GM19452 (cell line): ENCODE data around the gene RAB40B.
A peak's percentile ranks its signal among the peaks of the same experiment; 100 is the strongest.
"Not testable (repeated sequence)": the region's sequence is repeated elsewhere in the genome, so short reads cannot be mapped to it uniquely, and the experiment has no call there.

Experiments
- ATAC-seq: cut with Tn5 transposase; IDR thresholded peaks from one replicate; pipeline ENCODE4 v1.9.1; 2021; ENCODE audit not compliant: unreplicated experiment

RAB40B gene, protein sequence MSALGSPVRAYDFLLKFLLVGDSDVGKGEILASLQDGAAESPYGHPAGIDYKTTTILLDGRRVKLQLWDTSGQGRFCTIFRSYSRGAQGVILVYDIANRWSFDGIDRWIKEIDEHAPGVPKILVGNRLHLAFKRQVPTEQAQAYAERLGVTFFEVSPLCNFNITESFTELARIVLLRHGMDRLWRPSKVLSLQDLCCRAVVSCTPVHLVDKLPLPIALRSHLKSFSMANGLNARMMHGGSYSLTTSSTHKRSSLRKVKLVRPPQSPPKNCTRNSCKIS

DNA sequence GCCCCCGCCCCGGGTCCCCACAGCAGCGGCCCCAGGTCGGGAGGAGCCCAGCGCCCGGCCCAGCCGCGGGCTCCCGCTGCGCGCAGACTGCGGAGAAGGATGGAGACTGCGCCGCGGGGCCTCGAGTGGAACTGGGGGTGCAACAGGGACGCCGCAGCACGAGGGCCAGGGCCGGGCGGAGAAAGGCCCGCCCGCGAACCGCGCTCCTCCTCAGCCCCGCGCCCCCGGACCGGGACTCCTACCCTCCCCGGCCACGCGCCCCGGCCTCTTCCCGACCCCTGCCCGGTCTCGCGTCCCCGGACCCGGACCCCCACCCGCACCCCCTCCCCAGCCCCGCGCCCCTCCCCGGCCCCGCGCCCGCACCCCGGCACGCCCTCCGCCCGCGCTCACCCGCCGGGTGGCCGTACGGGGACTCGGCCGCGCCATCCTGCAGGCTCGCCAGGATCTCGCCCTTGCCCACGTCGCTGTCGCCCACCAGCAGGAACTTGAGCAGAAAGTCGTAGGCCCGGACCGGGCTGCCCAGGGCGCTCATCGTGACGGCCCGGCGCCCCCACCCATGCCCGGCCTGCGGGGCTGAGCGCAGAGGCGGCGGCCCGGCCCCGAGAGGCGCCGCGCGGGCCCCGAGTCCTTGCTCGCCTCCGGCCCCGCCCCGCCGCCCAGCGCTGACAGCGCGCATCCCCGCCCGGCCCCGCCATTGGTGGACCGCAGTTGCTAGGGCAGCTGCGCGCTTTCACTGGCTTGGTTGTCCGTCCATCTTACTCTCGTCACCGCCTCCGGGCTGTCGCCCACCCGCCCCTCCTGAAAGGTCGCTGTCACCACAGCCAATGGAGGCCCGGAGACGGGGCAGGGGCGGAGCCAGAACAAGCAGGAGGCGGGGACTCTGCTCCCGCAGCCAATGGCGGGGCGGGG, at the start of gene RAB40B:
Gene RAB40B (minus strand): TSS at position 634 of the 909 bp plus-strand sequence. CDS start 102 bp downstream, at position 532.
- ATAC-seq = peak; percentile 96

DNA sequence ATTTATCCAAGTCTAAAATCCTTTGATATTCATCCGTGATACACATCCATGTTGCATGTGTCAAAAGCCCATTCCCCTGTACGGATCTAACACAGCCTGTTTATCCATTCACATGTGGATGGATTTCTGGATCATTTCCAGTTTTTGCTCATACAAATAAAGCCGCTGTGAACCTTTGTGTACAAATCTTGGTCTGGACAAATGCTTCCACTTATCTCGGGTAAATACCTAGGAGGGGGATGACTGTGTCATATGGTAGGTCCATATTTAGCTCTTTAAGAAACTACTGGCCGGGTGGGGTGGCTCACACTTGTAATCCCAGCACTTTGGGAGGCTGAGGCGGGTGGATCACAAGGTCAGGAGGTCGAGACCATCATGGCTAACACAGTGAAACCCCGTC, 47.0 kb upstream of the RAB40B start:
- no peak for ATAC-seq

DNA sequence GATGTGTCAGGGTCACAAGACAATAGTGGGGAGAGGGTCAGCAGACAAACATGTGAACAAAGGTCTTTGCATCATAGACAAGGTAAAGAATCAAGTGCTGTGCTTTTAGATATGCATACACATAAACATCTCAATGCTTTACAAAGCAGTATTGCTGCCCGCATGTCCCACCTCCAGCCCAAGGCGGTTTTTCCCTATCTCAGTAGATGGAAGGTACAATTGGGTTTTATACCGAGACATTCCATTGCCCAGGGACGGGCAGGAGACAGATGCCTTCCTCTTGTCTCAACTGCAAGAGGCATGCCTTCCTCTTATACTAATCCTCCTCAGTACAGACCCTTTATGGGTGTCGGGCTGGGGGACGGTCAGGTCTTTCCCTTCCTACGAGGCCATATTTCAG, 46.2 kb upstream of the RAB40B start:
- not testable (repeated sequence) for ATAC-seq

DNA sequence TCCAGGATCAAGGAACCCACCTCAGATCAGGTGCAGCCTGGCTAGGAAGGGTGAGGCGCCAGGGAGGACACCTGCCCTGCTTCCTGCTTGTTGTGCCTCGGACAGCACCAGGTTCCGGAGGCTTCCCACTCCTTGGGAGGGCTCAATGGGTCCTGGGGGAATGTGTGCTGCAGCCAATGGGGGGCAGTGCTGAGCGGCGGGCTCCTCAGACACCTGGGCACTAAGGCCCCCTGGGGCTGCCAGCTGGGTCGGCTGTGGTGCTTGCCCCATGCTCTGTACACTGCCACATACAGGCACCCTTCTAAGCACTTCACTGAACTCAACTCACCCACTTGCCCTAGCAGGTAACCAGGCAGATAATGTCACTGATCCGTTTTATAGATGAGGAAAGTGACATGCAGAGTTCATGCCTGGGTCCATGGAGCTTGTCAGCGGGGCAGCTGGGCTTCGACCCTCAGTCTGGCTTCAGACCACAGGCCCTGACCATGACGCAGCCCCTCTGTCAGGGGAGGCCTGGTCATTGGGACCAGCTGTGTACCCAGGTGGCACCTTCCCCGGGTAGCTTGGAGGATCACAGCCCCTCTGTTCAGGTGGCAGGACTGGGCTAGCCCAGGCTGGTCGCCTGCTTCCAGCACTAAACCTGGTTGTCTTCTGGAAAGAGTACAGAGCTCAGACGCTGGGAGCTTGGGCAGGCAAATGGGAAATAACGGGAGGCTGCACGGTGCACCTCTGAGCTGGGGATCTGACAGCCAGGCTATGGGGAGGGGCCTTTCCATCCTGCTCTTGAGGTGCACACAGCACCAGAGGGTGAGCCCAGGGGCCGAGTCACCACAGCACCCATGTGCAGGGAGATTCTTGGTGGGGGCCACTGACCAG, 45.1 kb upstream of the RAB40B start:
- ATAC-seq = no peak

DNA sequence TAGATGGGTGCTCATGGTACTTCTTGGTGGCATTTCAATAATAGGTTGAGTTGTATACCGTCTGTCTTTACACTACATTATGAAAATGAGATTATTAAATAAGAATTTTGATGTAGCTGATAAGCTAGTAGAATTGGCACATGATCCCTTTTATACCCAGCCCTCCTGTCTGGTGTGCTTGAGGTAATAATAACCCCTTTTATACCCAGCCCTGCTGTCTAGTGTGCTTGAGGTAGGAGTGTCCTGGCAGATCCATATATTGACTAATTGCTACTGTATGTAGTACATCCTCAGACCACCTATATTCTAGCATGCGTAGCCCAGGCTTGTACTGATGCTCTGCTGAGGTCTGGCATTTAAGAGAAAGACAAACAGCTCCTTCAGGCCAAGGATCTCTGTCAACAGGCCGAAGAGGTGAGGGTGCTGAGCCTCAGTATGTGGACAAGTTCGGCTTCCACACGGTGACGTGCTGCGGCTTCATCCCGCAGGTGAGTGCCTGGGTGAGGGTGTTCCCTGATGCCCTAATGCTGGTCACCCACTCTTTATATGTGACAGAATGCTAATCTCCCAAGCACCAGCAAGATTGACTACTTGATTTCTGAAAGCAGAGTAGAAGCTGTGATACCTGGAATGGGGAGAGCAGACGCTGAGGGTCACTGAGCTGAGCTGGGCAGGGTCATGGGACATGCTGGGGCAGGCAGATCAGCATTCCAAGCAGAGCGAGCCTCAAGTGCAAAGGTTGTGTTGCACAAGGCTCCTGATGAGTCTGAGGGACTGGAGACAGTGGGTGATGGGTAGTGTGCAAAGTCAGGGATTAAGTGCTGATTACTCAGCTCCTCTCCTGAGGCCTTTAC, 42.6 kb upstream of the RAB40B start:
- ATAC-seq = no peak

DNA sequence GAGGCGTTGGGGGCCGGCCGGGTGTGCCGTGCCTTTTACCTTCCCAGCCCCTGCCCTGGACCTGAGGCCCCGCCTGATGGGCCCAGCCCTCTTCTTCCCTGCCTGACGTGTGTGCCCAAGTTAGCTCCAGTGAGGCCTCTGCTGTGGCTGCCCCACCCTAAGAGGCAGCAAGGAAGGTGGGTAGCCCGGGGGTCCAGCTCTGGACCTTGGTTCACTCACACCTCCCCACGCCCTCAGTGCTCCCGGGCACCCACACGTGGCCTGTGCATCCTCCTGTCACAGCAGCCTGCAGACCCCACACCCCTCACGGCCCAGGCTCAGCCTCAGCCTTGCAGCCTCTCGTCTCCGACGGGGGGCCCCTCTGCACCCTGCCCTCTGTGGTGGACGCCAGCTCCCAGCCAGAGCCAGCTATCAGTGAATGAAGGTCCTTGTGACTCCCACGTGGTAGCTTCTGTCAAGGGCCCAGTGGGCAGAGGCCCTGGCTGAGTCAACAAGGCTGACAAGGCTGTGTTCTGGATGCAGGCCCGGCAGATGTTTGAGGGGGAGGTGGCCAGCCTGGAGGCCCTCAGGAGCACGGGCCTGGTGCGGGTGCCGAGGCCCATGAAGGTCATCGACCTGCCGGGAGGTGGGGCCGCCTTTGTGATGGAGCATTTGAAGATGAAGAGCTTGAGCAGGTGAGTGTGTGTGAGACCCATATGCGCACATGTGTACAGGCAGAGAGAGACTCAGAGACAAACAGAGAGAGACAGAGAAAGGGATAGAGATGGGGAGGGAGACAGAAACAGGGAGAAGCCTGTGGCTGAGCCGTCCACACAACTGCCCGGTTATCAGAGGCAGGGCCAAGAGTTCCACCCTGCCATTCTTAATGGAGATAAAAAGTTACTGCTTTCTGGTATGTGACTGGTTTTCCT, 39.7 kb upstream of the RAB40B start:
- ATAC-seq = no peak

DNA sequence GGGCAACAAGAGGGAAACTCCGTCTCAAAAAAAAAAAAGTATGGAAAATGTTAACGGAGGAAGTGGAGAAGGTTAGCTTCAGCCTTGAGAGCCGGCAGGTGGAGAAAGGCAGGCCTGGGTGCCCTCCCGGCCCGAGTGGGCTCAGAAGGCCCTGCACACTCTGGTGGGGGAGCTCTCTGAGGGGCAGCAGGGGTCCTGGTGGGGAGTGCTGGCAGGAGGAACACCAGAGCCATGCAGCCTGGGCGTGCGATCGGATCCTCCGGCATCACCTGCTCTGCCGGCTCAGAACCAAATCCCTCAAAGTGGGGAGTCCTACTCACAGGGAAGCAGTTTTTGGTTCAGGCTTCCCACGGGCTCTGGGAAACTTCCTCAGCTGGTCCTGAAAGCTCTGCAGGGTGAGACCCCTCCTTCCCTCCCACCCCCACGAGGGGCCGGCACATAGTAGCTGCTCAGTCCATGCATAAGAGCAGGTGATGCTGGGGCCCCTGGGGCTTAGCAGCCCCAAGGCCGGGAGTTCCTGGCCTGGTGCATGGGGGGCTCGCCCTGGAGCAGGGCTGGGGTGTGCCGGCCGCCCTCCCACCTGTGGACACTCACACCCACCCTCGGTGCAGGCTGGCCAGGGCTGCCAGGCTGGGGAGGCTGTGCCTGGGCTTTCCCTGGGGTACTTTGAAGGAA, 38.1 kb upstream of the RAB40B start:
- no peak for ATAC-seq

DNA sequence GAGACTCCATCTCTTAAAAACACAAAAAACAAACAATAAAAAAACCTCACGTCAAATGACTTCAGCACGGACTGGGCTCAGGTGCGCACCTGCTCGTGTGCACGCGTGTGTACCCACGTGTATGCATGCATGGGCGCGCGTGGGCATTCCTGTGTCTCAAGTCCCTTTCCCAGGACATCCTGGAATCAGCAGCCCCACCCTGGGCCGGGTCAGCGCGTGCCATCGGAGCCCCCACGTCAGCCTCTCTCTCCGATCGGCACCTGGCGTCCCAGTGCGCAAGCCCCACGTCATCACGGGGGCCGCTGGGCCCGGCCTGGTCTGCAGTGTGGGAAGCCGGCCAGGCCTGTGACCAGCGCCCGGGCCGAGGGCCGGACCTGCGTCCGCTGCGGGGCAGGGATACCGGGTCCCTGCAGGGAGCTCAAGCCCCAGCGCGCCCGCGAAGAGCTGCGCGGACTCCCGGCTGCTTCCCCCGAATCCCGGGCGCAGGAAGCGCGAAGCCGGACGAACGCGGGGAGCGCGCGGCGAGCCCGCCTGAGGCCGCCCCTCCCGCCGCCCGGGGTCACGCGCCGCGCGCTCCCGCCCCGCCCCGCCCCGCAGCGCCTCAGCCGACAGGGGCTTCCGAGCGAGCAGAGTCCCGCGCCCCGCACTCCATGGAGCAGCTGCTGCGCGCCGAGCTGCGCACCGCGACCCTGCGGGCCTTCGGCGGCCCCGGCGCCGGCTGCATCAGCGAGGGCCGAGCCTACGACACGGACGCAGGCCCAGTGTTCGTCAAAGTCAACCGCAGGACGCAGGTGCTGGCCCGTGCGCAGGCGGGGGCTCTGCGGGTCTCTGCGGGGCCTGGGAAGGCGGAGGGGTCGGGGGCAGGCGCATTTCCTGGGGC, 36.7 kb upstream of the RAB40B start, which contains the start of gene FN3K:
Gene FN3K (plus strand): TSS at position 629 of the 880 bp plus-strand sequence. CDS start 22 bp downstream, at position 651.
- ATAC-seq = no peak

DNA sequence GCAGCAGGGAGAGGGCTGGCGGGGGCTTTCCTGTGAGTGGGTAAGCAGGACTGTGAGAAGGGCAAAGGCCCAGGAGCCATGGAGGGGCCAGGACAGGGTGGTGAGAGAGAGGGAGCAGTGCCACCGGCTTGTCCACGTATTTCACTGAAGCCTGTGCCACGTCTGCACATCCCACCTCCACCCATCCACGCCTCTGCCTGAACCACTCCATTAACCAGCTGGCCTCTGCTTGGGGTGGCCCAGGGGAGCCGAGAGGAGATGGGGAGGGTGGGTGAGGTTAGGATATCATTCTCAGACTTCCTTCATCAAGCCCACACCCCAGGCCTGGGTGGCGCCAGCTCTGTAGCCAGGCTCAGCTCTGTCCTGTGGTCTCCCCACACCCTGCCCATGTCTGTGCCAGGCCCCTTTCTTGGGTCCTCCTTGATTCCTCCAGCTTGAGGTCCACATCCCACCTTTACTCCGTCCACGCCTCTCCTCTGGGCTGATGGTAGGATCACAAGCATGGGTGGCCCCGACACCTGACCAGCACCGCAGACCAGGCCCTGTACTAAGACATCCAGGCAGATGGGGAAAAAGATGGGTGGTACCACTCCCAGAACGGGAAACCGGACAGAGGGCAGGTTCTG, 33.7 kb upstream of the RAB40B start:
- no peak for ATAC-seq

DNA sequence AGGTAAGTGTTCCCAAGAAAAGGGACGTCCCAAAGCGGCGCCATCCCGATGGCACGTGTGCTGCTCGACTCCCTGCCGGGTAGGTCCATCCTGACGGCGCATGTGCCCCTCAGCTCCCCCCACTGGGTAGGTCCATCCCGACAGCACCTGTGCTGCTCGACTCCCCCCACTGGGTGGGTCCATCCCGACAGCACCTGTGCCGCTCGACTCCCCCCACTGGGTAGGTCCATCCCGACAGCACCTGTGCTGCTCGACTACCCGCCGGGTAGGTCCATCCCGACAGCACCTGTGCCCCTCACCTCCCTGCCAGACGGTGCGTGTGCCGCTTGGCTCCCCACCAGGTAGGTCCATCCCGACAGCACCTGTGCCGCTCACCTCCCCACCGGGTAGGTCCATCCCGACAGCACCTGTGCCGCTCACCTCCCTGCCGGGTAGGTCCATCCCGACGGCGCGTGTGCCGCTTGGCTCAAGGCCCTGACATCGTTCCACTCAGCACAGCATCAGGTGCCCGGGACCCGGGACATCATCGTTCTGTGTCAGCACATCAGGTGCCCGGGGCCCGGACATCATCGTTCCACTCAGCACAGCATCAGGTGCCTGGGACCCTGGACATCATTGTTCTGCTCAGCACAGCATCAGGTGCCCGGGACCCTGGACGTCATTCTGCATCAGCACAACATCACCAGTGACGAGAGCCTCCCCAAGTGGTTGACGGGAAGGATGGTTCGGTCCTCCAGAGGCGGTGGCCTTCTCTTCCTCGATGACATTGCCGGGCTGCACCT, 31.2 kb upstream of the RAB40B start:
- no peak for ATAC-seq

DNA sequence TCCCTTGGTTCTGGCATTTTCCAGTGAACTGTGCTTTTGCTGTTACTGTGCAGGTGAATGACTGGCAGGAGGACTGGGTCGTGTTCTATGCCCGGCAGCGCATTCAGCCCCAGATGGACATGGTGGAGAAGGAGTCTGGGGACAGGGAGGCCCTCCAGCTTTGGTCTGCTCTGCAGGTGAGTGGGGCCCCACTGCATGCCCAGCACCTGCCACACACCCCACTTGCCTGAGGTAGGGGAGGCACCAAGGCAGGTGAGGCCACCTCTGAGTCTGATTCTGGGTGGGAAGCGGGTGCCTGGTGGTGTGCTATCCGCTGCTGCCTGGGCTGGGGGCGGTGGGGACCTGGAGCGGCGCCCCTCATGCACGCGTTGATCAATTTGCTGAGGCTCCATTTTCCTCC, 27.9 kb upstream of the RAB40B start:
- no peak for ATAC-seq

DNA sequence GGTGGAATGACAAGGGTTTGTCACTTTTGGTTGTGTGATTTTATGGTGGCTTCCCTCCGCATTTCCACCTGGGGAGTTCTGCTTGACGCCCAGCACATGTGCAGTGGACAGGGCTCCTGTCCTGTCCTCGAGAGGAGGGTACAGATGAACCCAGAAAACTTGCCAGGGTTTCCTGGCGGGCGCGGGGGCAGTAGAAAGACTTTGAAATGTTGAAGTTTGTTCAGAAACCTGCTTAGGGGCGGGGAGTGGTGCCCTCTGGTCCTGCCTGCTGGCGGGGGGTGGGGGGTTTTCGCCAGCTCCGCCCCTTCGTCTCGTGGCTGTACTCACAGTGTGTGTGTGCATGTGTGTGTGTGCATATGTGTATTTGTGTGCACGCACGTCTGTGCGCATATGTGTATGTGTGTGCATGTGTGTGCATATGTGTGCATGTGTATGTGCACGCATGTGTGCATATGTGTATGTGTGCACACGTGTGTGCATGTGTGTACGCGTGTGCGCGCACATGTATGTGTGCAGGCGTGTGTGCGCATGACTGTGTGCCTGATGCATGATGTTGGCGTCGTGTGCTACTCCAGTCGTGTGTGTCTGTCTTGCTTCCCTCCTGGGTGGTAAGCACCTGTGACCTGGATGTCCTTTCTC, 24.8 kb upstream of the RAB40B start:
- ATAC-seq = no peak

DNA sequence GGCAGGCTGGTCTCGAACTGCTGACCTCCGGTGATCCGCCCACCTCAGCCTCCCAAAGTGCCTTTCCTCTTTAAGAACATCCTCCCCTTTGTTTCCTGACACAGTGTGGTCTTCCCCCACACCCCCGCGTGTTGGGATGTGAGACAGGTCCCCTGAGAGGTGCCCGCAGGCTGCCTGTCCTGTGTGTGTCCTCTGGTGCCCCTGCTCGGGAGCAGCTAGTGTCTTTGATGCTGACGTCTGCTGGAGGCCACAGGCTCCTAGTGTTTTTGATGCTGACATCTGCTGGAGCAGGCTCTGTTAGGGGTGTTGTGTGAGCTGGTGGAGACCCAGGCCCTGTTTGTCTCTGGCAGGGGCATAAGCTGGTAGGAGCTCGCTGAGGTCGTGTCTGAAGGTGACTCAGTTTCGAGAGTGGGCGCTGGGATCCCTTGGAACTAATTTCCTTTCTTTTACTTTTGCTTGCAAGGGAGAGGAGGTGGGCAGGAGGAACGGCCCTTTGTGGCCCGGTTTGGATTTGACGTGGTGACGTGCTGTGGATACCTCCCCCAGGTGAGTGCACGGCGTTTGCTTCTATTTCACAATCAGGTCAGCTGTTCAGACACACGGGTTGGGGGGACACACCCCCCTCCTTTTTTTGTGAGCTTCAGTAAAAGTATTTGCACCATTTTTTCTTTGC, 24.0 kb upstream of the RAB40B start:
- ATAC-seq = no peak

DNA sequence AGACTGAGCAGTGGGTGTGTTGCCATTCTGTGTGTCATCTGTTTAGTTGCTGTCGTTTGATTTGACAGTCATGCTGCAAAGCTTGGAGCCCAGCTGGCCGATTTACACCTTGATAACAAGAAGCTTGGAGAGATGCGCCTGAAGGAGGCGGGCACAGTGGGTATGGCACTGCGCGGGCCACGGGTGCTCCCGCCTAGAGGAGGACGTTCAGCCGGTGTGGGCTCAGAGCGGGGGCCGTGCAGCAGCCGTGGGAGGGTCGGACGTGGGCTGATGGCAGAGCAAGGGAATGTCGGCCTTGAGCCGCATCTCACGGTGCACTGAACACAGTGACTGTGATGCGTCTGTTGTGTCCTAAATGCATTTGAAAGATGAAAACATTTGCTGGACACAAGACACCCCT, 21.7 kb upstream of the RAB40B start:
- ATAC-seq = no peak

DNA sequence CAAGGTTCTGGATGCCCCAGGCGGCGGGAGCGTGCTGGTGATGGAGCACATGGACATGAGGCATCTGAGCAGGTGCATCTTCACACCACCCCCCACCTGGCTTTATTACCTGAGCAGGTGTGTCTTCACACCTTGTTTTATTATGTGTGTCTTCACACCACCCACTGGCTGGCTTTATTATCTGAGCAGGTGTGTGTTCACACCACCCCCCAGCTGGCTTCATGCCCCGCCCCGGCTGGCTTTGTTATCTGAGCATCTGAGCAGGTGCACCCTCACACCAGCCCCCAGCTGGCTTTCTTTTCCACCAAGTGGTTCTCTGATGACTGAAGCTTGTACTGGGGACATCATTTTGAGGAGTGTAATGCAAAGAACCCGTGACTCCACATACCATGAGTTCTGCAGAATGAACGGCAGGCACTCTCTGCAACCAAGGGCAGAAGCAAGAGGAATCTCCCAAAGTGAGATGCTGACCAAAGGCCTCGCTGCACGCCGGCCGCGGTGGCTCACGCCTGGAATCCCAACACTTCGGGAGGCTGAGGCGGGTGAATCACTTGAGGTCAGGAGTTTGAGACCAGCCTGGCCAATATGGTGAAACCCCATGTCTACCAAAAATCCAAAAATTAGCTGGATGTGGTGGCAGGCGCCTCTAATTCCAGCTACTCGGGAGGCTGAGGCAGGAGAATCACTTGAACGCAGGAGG, 20.6 kb upstream of the RAB40B start:
- no peak for ATAC-seq
